ENCODE measurements around the gene CNGB1. TPM values are rescaled to one million over a fixed set of nuclear protein-coding genes. Genes with fewer than 3 reads are reported as not detected.
"Not testable (repeated sequence)": the region's sequence is repeated elsewhere in the genome, so short reads cannot be mapped to it uniquely, and the experiment has no call there.

CNGB1 gene
- total and polyA plus RNA-seq, 12 donors: not detected

DNA sequence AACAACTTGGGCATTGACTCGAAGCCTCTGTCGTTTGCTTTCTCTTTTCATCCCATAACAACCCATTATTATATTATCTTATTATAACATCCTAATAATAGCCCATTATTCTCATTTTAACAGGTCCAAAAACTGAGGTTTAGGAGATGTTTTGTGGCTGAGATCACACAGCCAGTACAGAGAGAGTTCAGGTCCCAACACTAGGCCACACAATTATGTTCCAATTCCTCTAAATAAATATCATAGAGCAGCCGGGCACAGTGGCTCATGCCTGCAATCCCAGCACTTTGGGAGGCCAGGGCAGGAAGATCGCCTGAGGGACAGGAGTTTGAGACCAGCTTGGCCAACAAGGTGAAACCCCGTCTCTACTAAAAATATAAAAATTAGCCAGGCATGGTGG, 128.3 kb downstream of the CNGB1 start:
- no peak overlapping the region for H3K4me3 ChIP-seq
- H3K36me3 ChIP-seq: no peaks in the 10 kb centered on the region
- no peak overlapping the region for H3K27ac ChIP-seq
- H3K27me3 ChIP-seq: no peaks in the 10 kb centered on the region
- no peaks in the 10 kb centered on the region for H3K4me1 ChIP-seq
- 87 to 89% methylated on average over 5 of the region's 5 CpGs for WGBS, 2 donors
- TF ChIP-seq, protein P1, sequence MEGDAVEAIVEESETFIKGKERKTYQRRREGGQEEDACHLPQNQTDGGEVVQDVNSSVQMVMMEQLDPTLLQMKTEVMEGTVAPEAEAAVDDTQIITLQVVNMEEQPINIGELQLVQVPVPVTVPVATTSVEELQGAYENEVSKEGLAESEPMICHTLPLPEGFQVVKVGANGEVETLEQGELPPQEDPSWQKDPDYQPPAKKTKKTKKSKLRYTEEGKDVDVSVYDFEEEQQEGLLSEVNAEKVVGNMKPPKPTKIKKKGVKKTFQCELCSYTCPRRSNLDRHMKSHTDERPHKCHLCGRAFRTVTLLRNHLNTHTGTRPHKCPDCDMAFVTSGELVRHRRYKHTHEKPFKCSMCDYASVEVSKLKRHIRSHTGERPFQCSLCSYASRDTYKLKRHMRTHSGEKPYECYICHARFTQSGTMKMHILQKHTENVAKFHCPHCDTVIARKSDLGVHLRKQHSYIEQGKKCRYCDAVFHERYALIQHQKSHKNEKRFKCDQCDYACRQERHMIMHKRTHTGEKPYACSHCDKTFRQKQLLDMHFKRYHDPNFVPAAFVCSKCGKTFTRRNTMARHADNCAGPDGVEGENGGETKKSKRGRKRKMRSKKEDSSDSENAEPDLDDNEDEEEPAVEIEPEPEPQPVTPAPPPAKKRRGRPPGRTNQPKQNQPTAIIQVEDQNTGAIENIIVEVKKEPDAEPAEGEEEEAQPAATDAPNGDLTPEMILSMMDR (IDR thresholded peaks at IDR 0.05): no peak
- no peak for ATAC-seq
- no peaks in the 10 kb centered on the region for H3K9me3 ChIP-seq
- intact Hi-C loops (cut with DNase I): no loop called here
- no peak for DNase-seq

DNA sequence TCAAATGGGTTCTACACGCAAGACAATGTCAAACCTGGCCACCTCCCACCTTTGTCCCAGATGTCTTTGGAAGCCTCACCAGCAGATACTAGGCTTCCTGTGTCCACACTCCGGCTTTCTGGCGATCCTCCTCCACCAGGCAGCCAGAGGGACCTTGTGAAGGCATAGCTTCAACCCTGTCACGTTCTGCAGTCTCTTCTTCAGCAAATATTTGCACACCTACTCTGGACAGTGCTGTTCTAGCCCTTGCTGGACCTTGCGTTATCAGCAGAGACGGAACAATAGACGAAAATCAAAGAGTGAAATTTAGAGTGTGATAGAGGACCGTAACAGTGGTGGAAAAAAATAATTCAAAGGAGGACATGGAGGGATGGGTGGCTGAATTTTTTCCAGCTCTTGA, 130.1 kb downstream of the CNGB1 start:
- Histone ChIP-seq H3K27ac (no peak overlapping the region), H3K9me3 (no peaks in the 10 kb centered on the region), H3K36me3 (no peaks in the 10 kb centered on the region), H3K4me3 (no peak overlapping the region), H3K27me3 (no peaks in the 10 kb centered on the region), H3K4me1 (no peaks in the 10 kb centered on the region)
- intact Hi-C loops (cut with DNase I): no loop called here
- ATAC-seq (no peak), DNase-seq (no peak)
- TF ChIP-seq, protein P1 (IDR thresholded peaks at IDR 0.05): no peak
- WGBS, 2 donors: 88 to 92% methylated on average over 8 of the region's 8 CpGs

DNA sequence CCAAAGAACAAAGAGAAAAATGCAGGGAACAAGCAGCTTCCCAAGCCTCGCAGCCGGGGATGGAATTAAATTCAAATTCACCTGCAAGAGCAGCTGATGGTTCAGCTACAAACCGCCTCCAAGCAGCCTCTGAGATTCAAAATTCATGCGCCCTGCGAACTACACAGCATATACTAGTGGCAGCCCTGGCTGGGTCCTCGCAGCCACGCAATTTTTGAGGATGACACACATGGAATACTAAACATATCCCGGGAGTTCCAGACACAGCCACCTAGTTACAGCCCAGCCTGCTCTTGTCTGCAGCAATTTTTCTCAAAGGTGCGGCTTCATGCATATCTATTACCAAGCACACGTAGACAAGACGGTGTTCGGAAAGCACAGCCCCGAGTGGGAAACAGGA, 132.8 kb downstream of the CNGB1 start:
- no peaks in the 10 kb centered on the region for H3K4me1 ChIP-seq
- no peak overlapping the region for H3K27ac ChIP-seq
- no peak overlapping the region for H3K4me3 ChIP-seq
- H3K27me3 ChIP-seq: no peaks in the 10 kb centered on the region
- no peaks in the 10 kb centered on the region for H3K9me3 ChIP-seq
- intact Hi-C loops (cut with DNase I): no loop called here
- TF ChIP-seq, protein P1 (IDR thresholded peaks at IDR 0.05): no peak
- DNase-seq (no peak), ATAC-seq (no peak)
- WGBS, 2 donors: 61 to 64% methylated on average over 13 of the region's 13 CpGs
- no peaks in the 10 kb centered on the region for H3K36me3 ChIP-seq

DNA sequence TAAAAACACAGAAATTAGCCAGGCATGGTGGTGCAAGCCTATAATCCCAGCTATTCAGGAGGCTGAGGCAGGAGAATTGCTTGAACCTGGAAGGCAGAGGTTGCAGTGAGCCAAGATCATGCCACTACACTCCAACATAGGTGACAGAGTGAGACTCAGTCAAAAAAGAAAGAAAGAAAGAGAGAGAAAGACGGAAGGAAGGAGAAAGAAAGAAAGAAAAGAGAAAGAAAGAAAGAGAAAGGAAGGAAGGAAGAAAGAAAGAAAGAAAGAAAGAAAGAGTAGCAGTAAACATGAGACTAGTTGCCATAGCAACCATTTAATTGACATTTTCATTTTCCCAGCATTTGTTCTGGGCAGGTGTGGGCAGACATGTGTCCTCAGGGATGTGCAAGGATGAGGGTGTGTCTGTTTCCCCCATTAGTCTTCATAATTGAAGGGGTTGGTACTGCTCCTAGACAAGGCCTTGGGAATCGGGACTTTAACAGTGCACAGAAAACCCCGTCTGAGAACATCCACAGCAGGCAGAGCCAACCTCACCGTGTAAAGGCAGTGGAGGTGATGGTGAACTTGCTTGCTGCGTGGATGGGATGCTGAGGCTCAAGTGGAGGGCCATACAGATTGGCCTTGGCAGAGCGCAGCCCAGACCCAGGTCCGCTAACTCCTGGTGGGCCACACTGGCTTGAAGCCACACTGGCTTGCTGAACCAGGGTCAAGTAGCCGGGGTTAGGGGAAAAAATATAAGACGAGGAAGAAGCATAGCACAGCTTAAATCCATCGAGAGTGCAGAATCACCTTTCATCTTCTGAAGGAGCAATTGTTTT, 133.4 kb downstream of the CNGB1 start:
- TF ChIP-seq, protein P1 (IDR thresholded peaks at IDR 0.05): no peak
- intact Hi-C loops (cut with DNase I): no loop called here
- H3K4me3 ChIP-seq: no peak overlapping the region
- DNase-seq: no peak
- H3K4me1 ChIP-seq: no peaks in the 10 kb centered on the region
- ATAC-seq: no peak
- H3K9me3 ChIP-seq: no peaks in the 10 kb centered on the region
- H3K36me3 ChIP-seq: no peaks in the 10 kb centered on the region
- 85 to 87% methylated on average over 10 of the region's 10 CpGs for WGBS, 2 donors
- no peaks in the 10 kb centered on the region for H3K27me3 ChIP-seq
- no peak overlapping the region for H3K27ac ChIP-seq

DNA sequence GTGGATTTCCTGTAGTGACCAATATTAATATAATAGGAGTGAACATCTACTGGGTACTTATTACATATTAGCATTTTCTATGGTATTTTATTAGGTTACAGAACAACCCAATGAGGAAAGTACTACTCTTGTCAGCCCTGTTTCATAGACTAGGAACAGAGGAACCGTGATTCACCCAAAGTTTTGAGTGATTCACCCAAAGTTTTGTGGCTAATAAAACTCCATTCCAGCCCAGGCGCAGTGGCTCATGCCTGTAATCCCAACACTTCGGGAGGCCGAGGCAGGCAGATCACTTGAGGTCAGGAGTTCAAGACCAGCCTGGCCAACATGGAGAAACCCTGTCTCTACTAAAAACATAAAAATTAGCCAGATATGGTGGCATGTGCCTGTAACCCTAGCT, 135.5 kb downstream of the CNGB1 start:
- H3K4me1 ChIP-seq; H3K4me3 ChIP-seq; H3K27ac ChIP-seq; H3K27me3 ChIP-seq; intact Hi-C loops (cut with DNase I); H3K9me3 ChIP-seq; DNase-seq; H3K36me3 ChIP-seq; ATAC-seq: not testable (repeated sequence)
- WGBS, 2 donors: 95 to 97% methylated on average over 4 of the region's 4 CpGs

Data from heart right ventricle (tissue), 16 donors.